ENCODE measurements around the gene PYCARD.

PYCARD gene

GRCh38 chr16:31167315-31167714, 35.2 kb downstream of the PYCARD start:
- TF ChIP-seq POLR2AphosphoS5 (IDR thresholded peaks at IDR 0.05; ENCODE audit: low read depth, low read length) (no peak), TAF1 (IDR thresholded peaks at IDR 0.05; ENCODE audit: borderline replicate concordance, insufficient read depth, low read length) (no peak), SIN3A (IDR thresholded peaks at IDR 0.05; ENCODE audit: borderline replicate concordance, insufficient read depth, low read length) (no peak), FOXP2 (optimal IDR thresholded peaks at IDR 0.05; ENCODE audit: borderline replicate concordance, extremely low read depth, extremely low read length, insufficient read depth) (no peak)
- TF ChIP-seq, protein P1, sequence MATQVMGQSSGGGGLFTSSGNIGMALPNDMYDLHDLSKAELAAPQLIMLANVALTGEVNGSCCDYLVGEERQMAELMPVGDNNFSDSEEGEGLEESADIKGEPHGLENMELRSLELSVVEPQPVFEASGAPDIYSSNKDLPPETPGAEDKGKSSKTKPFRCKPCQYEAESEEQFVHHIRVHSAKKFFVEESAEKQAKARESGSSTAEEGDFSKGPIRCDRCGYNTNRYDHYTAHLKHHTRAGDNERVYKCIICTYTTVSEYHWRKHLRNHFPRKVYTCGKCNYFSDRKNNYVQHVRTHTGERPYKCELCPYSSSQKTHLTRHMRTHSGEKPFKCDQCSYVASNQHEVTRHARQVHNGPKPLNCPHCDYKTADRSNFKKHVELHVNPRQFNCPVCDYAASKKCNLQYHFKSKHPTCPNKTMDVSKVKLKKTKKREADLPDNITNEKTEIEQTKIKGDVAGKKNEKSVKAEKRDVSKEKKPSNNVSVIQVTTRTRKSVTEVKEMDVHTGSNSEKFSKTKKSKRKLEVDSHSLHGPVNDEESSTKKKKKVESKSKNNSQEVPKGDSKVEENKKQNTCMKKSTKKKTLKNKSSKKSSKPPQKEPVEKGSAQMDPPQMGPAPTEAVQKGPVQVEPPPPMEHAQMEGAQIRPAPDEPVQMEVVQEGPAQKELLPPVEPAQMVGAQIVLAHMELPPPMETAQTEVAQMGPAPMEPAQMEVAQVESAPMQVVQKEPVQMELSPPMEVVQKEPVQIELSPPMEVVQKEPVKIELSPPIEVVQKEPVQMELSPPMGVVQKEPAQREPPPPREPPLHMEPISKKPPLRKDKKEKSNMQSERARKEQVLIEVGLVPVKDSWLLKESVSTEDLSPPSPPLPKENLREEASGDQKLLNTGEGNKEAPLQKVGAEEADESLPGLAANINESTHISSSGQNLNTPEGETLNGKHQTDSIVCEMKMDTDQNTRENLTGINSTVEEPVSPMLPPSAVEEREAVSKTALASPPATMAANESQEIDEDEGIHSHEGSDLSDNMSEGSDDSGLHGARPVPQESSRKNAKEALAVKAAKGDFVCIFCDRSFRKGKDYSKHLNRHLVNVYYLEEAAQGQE (IDR thresholded peaks at IDR 0.05; ENCODE audit: insufficient read depth in 1 of 2, low read depth in 2 of 2, low read length in 2 of 2), result no peak

GRCh38 chr16:31157136-31157535, 45.4 kb downstream of the PYCARD start:
- TF ChIP-seq POLR2AphosphoS5 (IDR thresholded peaks at IDR 0.05; ENCODE audit: low read depth, low read length) (no peak), FOXP2 (optimal IDR thresholded peaks at IDR 0.05; ENCODE audit: borderline replicate concordance, extremely low read depth, extremely low read length, insufficient read depth) (no peak), TAF1 (IDR thresholded peaks at IDR 0.05; ENCODE audit: borderline replicate concordance, insufficient read depth, low read length) (no peak), SIN3A (IDR thresholded peaks at IDR 0.05; ENCODE audit: borderline replicate concordance, insufficient read depth, low read length) (no peak)
- TF ChIP-seq, protein P1 (IDR thresholded peaks at IDR 0.05; ENCODE audit: insufficient read depth in 1 of 2, low read depth in 2 of 2, low read length in 2 of 2), result no peak
